ENCODE results near the gene RAB26. TPM values are rescaled to one million over a fixed set of nuclear protein-coding genes. Genes with fewer than 3 reads are reported as not detected.

RAB26 gene
- total RNA-seq, 1 donor from 2014 or later, result 7.7 TPM

DNA sequence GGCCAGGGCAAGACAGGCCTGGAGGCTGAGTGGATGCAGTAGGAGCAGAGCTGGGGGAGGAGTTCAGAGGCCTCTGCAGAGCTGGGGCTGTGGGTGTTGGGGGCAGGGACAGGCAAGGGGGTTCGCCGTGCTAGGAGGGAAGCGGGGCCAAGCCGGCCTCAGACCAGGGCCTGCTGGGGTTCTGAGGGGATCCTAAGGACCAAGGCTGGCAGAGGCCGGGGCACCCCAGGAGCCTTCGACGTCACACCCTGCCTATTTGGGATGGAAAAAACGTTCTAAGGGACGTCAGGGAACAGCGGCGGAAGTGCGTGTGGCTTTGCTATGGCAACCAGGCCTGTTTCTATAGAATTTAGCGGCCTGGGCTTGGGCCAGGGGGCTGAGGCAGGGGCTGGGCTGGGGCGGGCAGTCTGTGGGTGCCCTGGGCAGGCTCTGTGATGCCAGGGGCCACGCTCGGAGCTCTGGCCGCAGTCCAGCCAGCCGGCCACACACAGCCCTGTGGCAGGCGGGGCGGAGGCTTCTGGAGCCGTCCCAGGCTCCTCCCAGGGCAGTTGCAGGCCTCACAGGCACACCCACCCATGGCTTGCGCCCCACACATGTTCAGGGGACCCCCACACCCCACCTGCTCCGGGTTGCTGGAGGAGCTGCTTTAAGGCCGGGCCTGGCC lies 10.9 kb downstream of the RAB26 start:
- DNase-seq (ENCODE audit: low spot score), result peak; percentile 66

DNA sequence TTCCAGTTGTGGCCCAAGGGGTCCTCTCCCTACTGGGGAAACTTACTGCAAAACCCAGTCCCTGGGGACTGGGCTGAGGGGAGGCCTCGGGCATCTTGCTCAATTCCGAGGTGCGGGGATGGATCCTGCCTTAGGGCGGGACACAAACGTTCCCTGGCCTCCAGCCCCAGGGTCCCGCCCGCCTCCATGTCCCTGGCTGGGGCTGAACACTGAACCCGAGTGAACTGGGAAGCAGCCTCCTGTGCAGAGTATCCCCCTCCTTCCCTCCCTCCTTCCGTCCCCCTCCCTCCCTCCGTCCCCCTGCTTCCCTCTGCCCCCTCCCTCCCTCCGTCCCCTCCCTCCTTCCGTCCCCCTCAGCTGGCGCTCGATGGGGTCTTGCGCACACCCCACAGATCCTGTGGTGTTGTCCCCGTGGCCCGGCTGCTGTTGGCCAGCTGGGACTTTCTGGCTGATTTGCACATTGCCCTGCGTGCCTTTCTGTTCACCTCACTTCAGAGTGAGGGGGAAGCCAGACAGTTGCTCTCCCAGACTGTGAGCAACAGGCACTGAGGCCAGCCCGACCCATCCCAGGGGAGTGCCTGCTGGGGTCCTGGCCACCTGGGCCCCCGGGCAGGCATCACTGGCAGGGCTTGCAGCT lies 12.6 kb downstream of the RAB26 start:
- DNase-seq (ENCODE audit: low spot score), result no peak

DNA sequence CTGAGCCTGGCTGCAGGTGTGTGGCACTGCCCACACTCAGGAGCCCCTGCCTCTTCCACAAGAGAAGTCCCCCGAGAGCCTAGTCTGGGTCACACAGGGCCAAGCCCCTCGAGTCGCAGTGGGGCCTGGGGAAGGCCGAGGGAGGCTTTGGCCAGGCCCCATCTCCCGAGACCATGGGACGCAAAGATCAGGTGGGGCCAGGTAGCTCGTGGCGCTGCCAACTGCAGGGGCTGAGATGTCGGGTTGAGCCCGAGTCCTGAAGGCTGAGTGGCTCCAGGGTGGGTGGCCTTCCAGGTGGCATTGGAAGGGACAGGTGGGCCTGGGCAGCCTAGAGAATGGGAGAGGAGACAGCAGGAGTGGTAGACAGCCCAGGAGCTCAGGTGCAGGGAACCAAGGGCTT lies 13.5 kb downstream of the RAB26 start:
- no peak for DNase-seq (ENCODE audit: low spot score)

DNA sequence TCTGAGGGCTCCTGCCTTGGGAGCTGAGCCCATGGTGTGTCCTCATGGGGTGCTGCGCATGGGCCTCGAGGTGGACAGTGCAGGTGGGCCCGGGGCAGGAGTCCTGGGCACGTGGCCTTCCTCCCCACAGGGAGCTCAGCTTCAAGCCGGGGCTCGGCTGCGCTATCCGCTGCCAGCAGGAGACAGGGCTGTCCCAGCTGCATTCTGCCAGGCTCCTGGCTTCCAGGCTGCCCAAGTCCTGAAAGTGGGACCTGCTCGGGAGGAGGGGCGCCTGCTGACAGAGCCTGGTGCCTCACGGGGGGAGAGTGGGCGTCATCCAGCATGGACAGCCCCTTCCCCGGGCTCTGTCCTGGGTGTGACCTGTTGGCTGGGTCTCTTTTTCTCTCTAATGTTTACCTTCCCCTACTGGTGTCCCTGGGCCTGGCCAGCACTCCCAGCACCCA lies 14.3 kb downstream of the RAB26 start:
- no peak for DNase-seq (ENCODE audit: low spot score)

DNA sequence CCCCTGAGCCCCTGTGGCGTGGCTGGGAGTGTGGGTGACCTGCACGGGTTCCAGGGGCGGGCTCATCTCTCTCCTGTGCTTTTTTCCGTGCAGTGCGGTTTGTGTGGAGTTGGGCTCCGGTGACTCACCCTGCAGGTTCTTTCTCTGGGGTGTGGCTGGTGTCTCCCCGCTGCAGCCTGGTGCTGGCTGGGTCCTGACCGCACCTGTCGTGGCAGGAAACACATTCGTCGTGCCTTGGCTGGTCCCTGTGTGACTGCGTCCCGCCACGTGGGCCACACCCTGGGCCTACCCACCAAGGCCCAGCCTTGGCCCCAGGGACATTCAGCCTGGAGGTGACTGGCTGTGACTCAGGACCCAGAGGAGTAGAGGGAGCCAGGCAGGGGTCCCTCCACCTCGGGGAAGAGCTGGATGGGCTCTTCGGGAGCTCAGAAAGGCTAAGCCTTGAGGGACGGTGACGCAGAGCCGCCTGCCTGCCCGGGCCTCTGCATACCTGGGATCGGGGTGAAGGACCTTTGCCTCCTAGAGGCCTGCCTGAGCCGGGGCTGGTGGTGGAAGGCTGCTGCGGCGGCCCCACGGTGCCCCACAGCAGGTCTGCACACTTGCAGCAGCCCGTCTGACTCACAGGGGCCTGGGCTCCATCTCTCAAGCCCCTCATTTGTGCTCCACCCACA lies 14.9 kb downstream of the RAB26 start:
- peak; percentile 81 for DNase-seq (ENCODE audit: low spot score)

DNA sequence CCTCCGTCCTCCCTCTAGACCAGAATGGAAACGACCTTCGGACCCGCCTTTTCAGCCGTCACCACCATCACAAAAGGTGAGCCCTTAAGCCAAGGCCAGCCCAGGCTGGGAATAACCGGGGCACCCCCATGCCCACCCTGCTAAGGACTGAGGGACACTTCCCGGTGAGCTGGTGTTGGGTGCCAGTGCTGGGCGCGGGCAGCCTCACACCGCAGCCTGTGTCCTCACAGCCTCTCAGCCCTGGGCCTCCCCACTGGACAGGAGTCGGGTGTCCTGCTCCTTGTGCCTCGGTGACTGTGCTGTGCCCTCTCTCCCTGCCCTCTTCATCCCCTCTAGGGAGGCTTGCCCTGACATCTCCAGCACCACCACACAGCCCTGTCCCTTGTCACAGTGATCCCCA lies 17.4 kb downstream of the RAB26 start:
- DNase-seq (ENCODE audit: low spot score), result no peak

DNA sequence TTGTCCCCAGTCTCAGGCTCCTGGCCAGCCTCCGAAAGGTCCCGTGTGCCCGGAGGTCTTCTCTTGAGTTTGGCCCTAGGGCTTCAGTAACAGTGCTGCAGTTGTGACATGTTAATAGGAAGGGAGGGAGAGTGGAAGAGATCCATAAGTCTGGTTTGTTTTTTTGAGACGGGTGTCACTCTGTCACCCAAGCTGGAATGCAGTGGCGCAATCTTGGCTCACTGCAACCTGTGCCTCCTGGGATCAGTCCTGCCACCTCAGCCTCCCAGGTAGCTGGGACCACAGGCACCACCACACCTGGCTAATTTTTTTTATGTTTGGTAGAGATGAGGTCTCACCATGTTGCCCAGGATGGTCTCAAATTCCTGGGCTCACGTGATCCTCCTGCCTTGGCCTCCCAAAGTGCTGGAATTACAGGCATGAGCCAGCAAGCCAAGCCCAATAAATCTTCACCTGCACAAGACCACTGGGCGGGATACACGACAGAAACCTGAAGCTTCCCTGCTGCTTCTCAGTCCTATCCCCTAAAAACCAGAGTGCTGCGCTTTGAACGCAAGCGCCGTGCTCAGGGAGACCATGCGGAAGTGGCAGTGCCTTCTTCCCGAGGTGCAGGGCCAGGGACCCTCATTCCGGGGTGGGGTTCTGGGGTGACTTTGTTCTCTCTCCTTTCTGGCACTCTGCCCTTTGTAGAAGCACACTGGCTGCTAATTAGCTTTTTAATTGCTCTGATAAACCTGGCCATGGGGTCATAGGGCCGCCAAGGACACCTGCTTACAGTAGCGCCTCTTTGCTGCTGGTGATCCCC lies 18.0 kb downstream of the RAB26 start:
- DNase-seq (ENCODE audit: low spot score), result no peak

DNA sequence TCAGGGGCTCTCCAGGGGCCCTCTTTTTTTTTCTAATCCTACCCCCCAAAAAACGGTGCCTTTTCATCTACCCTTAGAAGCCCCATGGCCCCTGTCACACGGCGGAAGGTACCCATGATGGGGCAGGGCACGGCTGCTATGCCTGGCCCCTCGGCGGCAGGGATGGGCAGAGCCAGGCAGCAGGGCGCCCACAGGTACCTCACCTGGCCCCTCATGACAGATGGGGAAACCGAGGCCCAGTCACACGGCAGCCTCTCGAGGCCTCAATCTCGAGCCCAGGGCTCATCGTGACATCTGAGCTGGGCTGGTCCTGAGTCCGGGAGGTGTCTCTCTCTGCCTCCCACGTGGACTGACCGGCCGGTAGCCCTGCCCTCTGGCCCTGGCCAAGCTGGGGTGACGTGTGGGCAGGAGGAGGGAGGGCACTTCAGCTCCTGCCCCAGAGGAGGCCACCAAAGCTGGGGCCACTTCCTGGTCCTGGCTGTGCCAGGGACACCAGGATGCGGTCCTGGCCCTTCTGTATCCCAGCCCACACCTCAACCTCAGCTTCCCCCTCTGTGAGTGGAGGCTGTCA lies 18.7 kb downstream of the RAB26 start:
- DNase-seq (ENCODE audit: low spot score), result no peak

DNA sequence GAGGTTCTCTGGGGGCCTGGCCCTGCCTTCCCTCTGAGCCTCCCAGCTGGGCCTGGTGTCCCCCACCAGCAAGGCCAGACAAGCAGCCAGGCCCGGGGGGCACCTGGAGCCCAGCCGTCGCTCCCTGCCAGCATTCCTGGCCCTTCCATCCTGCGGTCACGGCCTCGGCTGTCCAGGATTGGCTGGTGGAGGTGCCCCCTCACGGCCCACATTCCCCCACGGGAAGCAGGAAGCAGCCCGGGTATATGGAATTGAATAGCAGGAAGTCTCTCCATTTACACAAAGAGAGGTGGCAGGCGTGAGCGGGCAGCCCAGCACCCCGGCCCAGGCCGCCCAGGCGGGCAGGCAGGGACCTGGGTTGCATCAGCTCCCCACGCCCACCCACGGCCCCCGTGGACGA lies 21.7 kb downstream of the RAB26 start:
- DNase-seq (ENCODE audit: low spot score), result no peak

DNA sequence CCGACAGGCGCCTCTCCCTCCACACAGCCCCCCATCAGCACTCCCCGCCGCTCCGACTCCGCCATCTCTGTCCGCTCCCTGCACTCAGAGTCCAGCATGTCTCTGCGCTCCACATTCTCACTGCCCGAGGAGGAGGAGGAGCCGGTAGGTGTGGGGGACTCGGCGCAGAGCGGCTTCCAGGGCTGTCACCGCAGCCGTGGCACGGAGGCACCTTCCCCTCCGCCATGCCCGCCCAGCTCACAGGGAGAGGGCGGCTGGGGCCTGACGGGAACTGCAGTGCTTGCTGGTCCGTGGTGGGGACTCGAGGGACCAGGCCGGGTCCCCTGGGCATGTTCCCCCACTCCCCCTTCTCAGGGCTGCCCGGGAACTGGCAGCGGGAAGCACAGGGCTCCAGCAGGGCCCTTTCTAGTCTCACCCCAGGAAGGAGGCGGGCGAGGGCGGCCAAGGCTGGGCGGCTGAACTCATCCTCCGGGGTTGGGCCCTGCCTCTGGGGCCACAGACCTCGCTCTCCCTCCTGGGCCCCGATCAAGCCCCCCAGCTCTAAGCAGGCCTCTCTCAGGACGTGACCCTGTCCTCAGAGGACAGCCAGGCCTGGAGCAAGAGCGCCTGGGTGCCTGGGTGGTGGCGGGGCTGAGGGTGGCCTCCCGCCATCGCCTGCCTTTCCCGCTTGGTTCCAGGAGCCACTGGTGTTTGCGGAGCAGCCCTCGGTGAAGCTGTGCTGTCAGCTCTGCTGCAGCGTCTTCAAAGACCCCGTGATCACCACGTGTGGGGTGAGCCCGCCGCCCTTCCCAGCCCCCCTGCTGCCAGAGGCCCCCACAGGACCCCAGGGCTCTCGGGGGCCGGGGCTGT lies 22.4 kb downstream of the RAB26 start:
- no peak for DNase-seq (ENCODE audit: low spot score)

DNA sequence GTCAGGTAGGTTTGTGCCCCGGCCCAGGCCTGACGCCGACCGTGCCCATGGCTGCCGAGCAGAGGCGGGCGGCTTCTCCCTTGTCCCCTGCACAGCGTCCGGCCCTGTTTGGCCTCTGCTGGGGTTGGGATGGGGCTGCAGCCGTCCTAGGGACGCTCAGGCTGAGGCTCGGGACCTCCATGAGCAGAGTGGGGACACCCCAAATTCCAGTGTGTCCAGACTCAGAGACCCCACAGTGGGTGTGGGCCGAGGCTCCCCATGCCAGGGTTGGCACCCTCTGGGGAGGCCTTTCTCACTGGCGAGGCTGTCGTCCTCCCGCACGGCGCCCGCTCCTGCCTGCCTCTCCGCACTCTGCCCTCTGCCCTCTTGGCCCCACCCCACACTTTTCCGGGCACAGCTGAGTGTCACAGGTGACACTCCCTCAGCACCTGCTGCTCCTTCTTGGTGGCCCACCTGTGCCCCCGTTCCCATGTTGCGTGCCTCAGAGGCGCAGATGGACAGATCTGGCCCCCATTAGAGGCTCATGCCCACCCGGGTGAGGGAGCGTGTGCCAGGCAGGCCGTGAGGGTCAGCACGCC lies 23.3 kb downstream of the RAB26 start:
- no peak for DNase-seq (ENCODE audit: low spot score)

DNA sequence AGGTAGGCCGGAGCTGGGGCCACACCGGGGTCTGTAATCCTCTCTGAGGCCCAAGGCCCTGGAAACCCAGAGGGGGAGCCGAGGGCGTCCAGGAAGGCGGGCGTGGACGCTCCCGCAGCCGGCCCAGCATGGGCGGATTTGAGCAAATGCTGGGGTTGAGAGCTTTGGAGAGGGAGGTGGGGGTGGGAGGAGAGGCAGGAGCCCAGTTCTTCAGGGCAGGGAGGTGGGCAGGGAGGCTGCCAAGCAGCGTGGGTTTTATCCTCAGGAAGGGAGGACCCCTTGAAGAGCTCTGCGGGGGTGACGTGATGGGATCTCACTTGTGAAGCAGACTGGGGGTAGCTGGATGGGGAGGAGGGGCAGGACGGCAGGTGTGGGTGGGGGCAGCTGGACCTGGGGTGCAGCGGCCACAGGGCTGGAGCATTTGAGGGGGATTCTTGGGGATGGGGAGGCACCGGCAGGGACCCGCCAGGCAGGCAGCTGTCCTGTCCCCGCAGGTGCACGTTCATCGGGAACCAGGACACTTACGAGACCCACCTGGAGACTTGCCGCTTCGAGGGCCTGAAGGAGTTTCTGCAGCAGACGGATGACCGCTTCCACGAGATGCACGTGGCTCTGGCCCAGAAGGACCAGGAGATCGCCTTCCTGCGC lies 24.4 kb downstream of the RAB26 start:
- DNase-seq (ENCODE audit: low spot score), result no peak

DNA sequence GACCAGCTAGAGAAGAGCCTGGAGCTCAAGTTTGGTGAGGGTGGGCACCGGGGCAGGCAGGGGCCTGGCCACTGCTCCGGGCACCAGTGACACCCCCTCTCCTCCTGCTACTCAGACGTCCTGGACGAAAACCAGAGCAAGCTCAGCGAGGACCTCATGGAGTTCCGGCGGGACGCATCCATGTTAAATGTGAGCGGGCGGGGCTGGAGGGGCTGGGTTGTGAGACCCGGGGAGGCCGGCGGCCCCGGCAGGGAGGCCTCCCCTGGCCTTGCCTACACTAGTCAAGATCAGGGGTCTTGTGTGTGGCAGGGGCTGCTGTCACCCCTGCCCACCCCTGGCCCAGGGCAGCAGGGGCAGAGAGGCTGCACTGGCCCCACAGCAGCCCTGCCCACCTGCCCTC lies 24.9 kb downstream of the RAB26 start:
- no peak for DNase-seq (ENCODE audit: low spot score)

DNA sequence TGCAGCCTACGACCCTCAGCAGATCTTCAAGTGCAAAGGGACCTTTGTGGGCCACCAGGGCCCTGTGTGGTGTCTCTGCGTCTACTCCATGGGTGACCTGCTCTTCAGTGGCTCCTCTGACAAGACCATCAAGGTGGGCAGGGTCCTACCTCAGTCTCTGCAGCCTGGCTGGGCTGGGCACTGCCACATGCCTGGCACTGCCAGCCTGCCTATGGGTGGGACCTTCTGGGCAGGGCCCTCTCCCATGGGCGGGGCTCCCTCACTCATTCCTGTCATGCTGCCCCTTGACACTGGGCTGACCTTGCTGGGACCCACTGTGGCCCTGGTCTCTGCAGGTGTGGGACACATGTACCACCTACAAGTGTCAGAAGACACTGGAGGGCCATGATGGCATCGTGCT lies 25.5 kb downstream of the RAB26 start:
- no peak for DNase-seq (ENCODE audit: low spot score)

DNA sequence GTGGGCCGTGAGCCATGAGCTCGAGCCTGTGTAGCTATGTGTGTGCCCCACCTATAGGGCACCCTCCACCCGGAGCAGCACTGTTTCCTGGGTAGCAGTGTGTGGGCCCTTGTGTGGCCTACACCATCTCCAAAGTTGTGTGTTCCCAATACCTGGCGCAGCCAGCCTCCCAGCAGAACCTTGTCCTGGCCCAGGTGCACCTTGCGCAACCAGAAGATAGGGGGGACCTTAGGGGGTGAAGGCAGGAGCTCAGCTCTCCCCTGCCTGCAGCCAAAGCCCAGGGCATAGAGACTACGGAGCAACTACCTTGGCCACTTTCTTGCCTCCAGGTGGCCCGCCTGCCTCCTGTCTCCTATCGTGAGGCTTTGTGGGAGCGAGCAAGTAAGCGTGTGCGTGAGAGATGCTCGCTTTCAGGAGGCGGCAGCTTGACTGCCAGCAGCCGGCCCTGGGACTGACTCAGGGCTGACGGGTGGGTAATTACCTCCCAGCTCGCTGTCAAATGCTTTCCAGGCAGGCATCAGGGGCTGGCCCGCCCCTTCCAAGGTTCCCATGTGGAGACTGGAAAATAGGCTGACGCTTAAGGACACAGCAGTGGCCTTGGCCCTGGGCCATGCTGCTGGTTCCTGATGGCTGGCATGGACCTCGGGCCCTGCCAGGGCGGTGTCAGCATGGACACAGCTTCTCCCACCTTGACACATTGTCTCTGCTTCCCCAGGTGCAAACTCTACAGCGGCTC lies 26.1 kb downstream of the RAB26 start:
- DNase-seq (ENCODE audit: low spot score), result no peak

DNA sequence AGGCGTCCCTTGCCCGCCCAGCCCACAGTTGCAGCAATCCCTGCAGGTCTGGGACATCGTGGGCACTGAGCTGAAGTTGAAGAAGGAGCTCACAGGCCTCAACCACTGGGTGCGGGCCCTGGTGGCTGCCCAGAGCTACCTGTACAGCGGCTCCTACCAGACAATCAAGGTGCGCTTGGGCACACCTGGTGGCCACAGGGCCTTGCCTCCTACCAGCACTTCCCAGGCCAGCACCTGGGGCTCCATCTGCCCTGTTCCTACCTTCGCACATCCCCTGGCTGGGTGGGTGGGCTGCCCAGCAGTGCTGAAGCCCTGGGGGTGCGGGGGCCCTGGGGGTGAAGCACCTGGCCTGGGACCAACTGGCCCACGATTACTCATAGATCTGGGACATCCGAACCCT lies 27.0 kb downstream of the RAB26 start:
- DNase-seq (ENCODE audit: low spot score), result no peak

DNA sequence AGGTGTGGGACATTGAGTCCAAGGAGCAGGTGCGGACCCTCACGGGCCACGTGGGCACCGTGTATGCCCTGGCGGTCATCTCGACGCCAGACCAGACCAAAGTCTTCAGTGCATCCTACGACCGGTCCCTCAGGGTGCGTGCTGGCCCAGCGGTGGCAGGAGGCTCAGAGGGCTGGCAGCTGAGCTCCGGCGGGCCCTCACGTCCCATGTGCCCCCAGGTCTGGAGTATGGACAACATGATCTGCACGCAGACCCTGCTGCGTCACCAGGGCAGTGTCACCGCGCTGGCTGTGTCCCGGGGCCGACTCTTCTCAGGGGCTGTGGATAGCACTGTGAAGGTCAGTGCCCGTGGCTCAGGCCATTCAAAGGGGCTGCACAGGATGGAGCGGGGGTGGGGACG lies 27.6 kb downstream of the RAB26 start:
- no peak for DNase-seq (ENCODE audit: low spot score)

DNA sequence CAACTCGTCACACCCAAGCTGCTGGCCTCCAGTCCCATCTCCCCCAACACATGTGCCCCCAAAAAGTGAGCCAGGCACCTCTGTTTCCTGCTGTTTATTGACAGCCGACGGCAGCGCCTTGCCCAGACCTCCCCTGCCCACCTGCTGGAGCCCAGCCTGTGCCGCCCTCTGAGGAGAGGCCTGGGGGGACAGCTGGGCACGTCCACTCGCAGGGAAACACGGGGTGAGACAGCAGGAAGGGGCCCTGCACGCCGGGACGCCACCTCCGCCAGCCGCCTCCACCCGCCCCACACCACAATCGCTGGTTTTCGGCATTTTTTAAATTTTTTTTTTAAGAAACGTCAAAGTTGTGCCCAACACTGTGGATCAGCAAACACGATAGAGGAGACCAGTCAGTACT lies 28.7 kb downstream of the RAB26 start:
- no peak for DNase-seq (ENCODE audit: low spot score)

DNA sequence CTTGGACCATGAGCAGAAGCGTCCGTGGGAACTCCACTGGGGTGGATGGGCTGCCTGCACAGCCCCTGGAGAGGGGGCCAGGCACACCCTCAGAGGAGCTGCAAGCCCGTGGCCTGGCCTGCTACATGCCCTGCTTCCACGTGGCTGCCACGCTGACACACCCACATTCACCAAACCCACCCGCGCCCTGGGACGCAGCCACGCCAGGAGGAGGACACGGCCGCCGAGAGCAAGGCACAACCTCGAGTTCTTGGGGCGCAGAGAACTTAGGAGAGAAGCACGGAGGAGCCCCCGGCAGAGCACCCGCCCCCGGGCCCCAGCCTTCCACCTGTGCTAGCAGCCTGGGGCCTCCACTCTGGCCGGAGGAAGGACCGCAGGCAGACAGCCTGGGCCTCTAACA lies 29.1 kb downstream of the RAB26 start:
- no peak for DNase-seq (ENCODE audit: low spot score)
